Esophagus muscularis mucosa (tissue), 4 donors: ENCODE data around the gene UFSP1. TPM values are rescaled to one million over a fixed set of nuclear protein-coding genes. Genes with fewer than 3 reads are reported as not detected.
"Not testable (repeated sequence)": the region's sequence is repeated elsewhere in the genome, so short reads cannot be mapped to it uniquely, and the experiment has no call there.

Experiments used
- DNase-seq: peaks from one replicate; pipeline ENCODE4 v3.0.0-alpha.2; 2017; ENCODE audit errors: extremely low spot score
- H3K27ac ChIP-seq, 4 donors: fragments of 200-600 bp; sonication (generic); replicated peaks in 1 of 4; 1 replicate in 3 of 4; 2 replicates in 1 of 4; pipeline ENCODE4 v1.5.1; 2016 to 2019; ENCODE audit warnings: mild to moderate bottlenecking in 1 of 4
- H3K27me3 ChIP-seq, 4 donors: fragments of 200-600 bp; sonication (generic); one replicate each; pipeline versions ENCODE4 v1.5.1 to v1.6.0; 2016 to 2019
- H3K36me3 ChIP-seq, 4 donors: fragments of 200-600 bp; sonication (generic); one replicate each; pipeline ENCODE4 v1.5.1; 2016 to 2019
- H3K4me1 ChIP-seq, 4 donors: fragments of 200-600 bp; sonication (generic); one replicate each; pipeline ENCODE4 v1.5.1; 2016 to 2019
- H3K4me3 ChIP-seq, 4 donors: fragments of 200-600 bp; sonication (generic); 1 replicate in 2 of 4; 2 replicates in 2 of 4; pipeline ENCODE4 v1.5.1; 2016 to 2019; ENCODE audit warnings: mild to moderate bottlenecking in 4 of 4, moderate library complexity in 1 of 4
- H3K9me3 ChIP-seq, 4 donors: fragments of 200-600 bp; sonication (generic); 1 replicate in 3 of 4; 2 replicates in 1 of 4; pipeline ENCODE4 v1.5.1; 2016 to 2019
- EP300 ChIP-seq: sonication (generic); formaldehyde crosslinking; IDR thresholded peaks from one replicate; pipeline ENCODE4 v1.6.1; 2017; ENCODE audit warnings: antibody characterized with exemption
- POLR2A ChIP-seq: fragments of 450-650 bp; IDR thresholded peaks from one replicate; pipeline ENCODE4 v1.6.1; 2017; ENCODE audit warnings: antibody characterized with exemption, moderate library complexity, mild to moderate bottlenecking, low read depth
- POLR2AphosphoS5 ChIP-seq, 2 donors: sonication (generic); formaldehyde crosslinking; IDR thresholded peaks; one replicate each; pipeline ENCODE4 v1.6.1; 2017; ENCODE audit warnings: antibody characterized with exemption in 2 of 2
- WGBS: methylation state at CpG from one replicate; pipeline ENCODE4 v1.1.5; 2018; 5-methylcytosine and 5-hydroxymethylcytosine counted together
- intact Hi-C: fragments of 100-400 bp; cut with DNase I; formaldehyde crosslinking; loops from one replicate; pipeline ENCODE4 v1.15.1; 2023
- total RNA-seq, 4 donors: library from RNA; depleted of rRNA; stranded (reverse); fragments of >200 nt; gene quantifications; one replicate each; pipeline versions ENCODE4 v1.1.0 to v1.2.1, GENCODE V29; 2016
- TF ChIP-seq, protein P1 (sequence below), 3 experiments: fragments of 200-600 bp in 2 of 3; fragments of 450-650 bp in 1 of 3; sonication (generic) in 2 of 3; IDR thresholded peaks; one replicate each; pipeline ENCODE4 v1.5.1; 2017 to 2019; ENCODE audit warnings: antibody characterized with exemption in 3 of 3, mild to moderate bottlenecking in 2 of 3, moderate library complexity in 1 of 3

The UFSP1 gene
- total RNA-seq, result 1 to 10 TPM; 2.1 to 8.7 (median 5.7) TPM

DNA sequence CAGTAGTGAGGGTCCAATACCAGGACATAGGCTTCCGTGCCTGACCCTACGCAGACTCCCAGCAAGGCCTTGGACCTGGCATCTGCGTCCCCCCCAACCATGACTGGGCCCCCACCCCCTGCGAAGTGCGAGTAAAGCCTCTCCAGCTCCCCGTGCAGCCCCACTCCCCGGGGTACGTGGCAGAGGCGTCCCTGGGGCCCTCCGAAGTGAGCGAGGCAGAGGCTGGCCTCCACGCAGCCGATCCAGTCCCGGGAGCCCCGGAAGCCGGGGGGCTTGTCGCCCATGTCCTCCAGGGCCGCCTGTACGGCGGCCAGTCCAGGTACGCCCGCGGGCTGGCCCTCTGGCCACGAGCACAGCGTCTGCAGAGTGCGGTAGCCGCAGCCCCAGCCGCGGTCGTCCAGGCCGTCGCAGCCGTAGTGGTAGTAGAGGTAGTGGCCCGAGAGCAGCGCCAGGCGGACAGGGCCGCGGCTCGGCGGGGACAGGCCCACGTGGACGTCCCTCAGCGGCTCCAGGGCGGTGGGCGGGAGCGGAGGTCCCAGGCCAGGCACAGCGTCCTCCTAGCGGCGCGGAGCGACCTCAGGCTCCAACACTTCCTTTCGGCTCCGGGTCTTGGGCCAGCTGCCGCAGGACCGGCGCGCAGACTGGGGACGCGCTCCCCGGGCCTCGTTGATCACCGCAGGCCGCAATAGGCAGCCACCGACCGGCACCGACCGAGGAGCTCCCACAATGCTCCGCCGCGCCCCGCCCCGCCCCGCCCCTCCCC lies at the start of gene UFSP1:
UFSP1 (minus strand) TSS at position 728 of the 763 bp plus-strand sequence; CDS start at position 284, 444 bp downstream.
- intact Hi-C loops, result loop anchor here (10.0 kb wide), 1 partner anchor 184 kb away; the partner anchor contains the start of gene POP7
- no peak for DNase-seq
- peaks cover 0 to 12% (median 1%) of the 10 kb centered on the region in 4 donors for H3K27me3 ChIP-seq
- peaks cover 31 to 42% (median 37%) of the 10 kb centered on the region in 4 donors for H3K4me1 ChIP-seq
- TF ChIP-seq POLR2A, result no peak
- TF ChIP-seq POLR2AphosphoS5 (IDR thresholded peaks at IDR 0.05), result no peak
- TF ChIP-seq, protein P1, sequence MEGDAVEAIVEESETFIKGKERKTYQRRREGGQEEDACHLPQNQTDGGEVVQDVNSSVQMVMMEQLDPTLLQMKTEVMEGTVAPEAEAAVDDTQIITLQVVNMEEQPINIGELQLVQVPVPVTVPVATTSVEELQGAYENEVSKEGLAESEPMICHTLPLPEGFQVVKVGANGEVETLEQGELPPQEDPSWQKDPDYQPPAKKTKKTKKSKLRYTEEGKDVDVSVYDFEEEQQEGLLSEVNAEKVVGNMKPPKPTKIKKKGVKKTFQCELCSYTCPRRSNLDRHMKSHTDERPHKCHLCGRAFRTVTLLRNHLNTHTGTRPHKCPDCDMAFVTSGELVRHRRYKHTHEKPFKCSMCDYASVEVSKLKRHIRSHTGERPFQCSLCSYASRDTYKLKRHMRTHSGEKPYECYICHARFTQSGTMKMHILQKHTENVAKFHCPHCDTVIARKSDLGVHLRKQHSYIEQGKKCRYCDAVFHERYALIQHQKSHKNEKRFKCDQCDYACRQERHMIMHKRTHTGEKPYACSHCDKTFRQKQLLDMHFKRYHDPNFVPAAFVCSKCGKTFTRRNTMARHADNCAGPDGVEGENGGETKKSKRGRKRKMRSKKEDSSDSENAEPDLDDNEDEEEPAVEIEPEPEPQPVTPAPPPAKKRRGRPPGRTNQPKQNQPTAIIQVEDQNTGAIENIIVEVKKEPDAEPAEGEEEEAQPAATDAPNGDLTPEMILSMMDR (IDR thresholded peaks at IDR 0.05), result no peak
- no peak for TF ChIP-seq EP300
- peak within 1 kb of the TSS; percentile 90 to 95 (median 92) for H3K27ac ChIP-seq
- WGBS, result no CpG with 5 or more reads among the region's 73 CpGs
- H3K9me3 ChIP-seq, result no peaks in the 10 kb centered on the region
- peaks cover 39 to 47% (median 46%) of the 10 kb centered on the region in 4 donors for H3K36me3 ChIP-seq
- H3K4me3 ChIP-seq, result peak within 1 kb of the TSS; percentile 63 to 87 (median 70)

DNA sequence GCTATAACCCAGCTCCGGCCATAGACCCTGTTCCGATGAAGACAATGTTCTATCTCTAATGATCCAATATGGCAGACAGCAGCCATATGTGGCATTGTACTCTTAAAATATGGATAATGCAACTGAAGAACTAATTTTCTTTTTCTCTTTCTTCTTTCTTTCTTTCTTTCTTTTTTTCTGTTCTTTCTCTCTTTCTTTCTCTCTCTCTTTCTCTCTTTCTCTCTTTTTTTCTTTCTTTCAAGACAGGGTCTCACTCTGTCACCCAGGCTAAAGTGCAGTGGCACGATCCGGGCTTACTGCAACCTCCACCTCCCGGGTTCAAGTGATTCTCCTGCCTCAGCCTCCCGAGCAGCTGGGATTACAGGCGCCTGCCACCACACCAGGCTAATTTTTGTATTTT lies 46.7 kb upstream of the UFSP1 start:
- intact Hi-C loops, H3K36me3 ChIP-seq, DNase-seq, H3K27ac ChIP-seq, H3K27me3 ChIP-seq, H3K4me1 ChIP-seq, H3K4me3 ChIP-seq: not testable (repeated sequence)
- peaks cover 0 to 13% (median 9%) of the 10 kb centered on the region in 4 donors for H3K9me3 ChIP-seq
- 89% methylated on average over 7 of the region's 7 CpGs for WGBS

DNA sequence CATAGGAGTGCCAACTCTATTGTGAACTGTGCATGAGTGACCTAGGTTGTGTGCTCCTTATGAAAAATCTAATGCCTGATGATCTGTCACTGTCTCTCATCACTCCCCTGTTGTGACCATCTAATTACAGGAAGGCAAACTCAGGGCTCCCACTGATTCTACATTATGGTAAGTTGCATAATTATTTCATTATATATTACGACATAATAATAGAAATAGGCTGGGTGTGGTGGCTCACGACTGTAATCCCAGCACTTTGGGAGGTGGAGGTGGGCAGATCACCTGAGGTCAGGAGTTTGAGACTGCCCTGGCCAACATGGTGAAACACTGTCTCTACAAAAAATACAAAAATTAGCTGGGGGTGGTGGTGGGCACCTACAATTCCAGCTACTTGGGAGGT lies 45.9 kb upstream of the UFSP1 start:
- H3K4me3 ChIP-seq, H3K4me1 ChIP-seq, DNase-seq, H3K36me3 ChIP-seq, H3K27ac ChIP-seq, intact Hi-C loops, H3K27me3 ChIP-seq: not testable (repeated sequence)
- peaks cover 0 to 13% (median 7%) of the 10 kb centered on the region in 4 donors for H3K9me3 ChIP-seq
- WGBS, result 66% methylated on average over 2 of the region's 2 CpGs

DNA sequence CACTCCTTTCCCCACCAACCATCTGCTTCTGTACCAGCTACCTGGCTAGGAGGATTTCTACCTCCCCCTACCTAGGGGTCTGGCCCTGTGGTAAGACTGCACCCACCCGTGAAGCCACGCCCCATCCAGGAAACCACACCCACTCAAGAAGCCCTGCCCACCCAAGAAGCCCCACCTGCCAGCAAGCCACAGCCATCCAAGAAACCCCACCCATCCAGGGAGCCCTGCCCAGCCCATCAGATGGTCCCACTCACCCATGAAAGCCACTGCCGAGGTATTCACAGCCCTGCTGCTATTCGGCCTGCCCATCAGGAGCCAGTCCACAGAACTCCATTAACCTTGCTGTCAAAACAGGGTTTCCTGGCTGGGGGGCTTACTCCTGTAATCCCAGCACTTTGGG lies 44.2 kb upstream of the UFSP1 start:
- peaks cover 0 to 13% (median 7%) of the 10 kb centered on the region in 4 donors for H3K9me3 ChIP-seq
- peaks cover 0 to 7% (median 0%) of the 10 kb centered on the region in 4 donors for H3K27me3 ChIP-seq
- no peaks in the 10 kb centered on the region for H3K36me3 ChIP-seq
- no peak overlapping the region for H3K4me3 ChIP-seq
- 71% methylated on average over 3 of the region's 4 CpGs for WGBS
- H3K4me1 ChIP-seq, result no peaks in the 10 kb centered on the region
- no peak for DNase-seq
- H3K27ac ChIP-seq, result no peak overlapping the region
- TF ChIP-seq POLR2A, result no peak
- TF ChIP-seq, protein P1 (IDR thresholded peaks at IDR 0.05), result no peak
- no peak for TF ChIP-seq POLR2AphosphoS5 (IDR thresholded peaks at IDR 0.05)
- no peak for TF ChIP-seq EP300
- intact Hi-C loops, result no loop called here

DNA sequence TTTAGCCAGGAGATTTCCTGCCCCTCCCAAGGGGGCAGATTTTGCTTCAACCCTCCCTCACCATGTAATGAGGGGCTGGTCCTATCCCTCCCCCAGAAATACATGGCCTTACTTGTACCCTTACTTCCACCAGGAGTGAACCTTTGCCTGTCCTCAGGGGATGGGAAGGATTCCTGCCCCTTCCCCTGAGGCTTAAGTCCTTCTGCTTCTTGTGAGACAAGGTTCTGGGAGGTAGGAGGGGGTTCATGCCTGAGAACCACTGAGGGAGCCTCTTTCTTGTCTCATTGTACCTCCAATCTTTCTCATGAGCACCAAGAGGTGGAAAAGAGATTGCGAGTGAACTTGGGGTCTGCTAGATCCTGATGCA lies 40.3 kb upstream of the UFSP1 start:
- Histone ChIP-seq H3K27me3 (peaks cover 0 to 7% (median 0%) of the 10 kb centered on the region in 4 donors), H3K27ac (no peak overlapping the region), H3K4me1 (no peaks in the 10 kb centered on the region), H3K36me3 (no peaks in the 10 kb centered on the region), H3K4me3 (no peak overlapping the region), H3K9me3 (peaks cover 0 to 13% (median 7%) of the 10 kb centered on the region in 4 donors)
- 95% methylated on average over 1 of the region's 1 CpG for WGBS
- DNase-seq, result no peak
- intact Hi-C loops, result no loop called here
- TF ChIP-seq POLR2AphosphoS5 (IDR thresholded peaks at IDR 0.05), result no peak
- no peak for TF ChIP-seq POLR2A
- TF ChIP-seq, protein P1 (IDR thresholded peaks at IDR 0.05), result no peak
- no peak for TF ChIP-seq EP300

DNA sequence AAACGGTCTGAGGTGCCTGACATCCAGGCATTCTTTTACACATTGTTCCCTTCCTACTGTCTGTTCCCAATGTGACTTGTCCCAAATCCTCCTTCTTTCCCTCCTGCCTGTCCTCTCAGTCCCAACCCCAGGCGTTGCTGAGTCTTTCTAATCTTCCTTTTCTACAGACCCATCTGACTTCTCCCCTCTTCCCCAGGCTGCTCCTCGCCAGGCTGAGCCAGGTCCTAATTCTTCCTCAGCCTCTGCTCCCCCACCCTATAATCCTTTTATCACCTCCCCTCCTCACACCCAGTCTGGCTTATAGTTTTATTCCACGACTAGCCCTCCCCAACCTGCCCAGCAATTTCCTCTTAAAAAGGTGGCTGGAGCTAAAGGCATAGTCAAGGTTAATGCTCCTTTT lies 34.1 kb upstream of the UFSP1 start:
- H3K27me3 ChIP-seq, H3K9me3 ChIP-seq, H3K4me1 ChIP-seq, DNase-seq, H3K27ac ChIP-seq, intact Hi-C loops, H3K4me3 ChIP-seq, H3K36me3 ChIP-seq: not testable (repeated sequence)
- WGBS, result 57% methylated on average over 4 of the region's 4 CpGs
